Spleen (tissue), 11 donors: ENCODE data around the gene REG4. TPM values are rescaled to one million over a fixed set of nuclear protein-coding genes. Genes with fewer than 3 reads are reported as not detected.

Experiments used
- DNase-seq: peaks from one replicate; pipeline ENCODE4 v3.0.0-alpha.2; 2020
- H3K27ac ChIP-seq, 8 donors: fragments of 200-600 bp; sonication (generic) in 7 of 8; 1 replicate in 4 of 8; 2 replicates in 4 of 8; pipeline versions ENCODE4 v1.5.0 to v1.8.0; 2016 to 2021; ENCODE audit warnings: inconsistent platforms in 4 of 8, mild to moderate bottlenecking in 4 of 8, moderate library complexity in 1 of 8
- H3K27me3 ChIP-seq, 7 donors: fragments of 200-600 bp; sonication (generic) in 6 of 7; replicated peaks in 1 of 7; 1 replicate in 4 of 7; 2 replicates in 3 of 7; pipeline versions ENCODE4 v1.5.0 to v1.8.0; 2016 to 2021; ENCODE audit warnings: inconsistent platforms in 3 of 7, mild to moderate bottlenecking in 1 of 7
- H3K36me3 ChIP-seq, 6 donors: fragments of 200-600 bp; sonication (generic) in 5 of 6; 1 replicate in 4 of 6; 2 replicates in 2 of 6; pipeline versions ENCODE4 v1.5.0 to v1.8.0; 2016 to 2021; ENCODE audit warnings: inconsistent platforms in 2 of 6
- H3K4me1 ChIP-seq, 6 donors: fragments of 200-600 bp; sonication (generic) in 5 of 6; 1 replicate in 3 of 6; 2 replicates in 3 of 6; pipeline versions ENCODE4 v1.5.0 to v1.8.0; 2016 to 2021; ENCODE audit warnings: inconsistent platforms in 3 of 6
- H3K4me3 ChIP-seq, 8 donors: fragments of 200-600 bp; sonication (generic) in 7 of 8; 1 replicate in 4 of 8; 2 replicates in 4 of 8; pipeline versions ENCODE4 v1.5.0 to v1.8.0; 2016 to 2021; ENCODE audit warnings: inconsistent platforms in 4 of 8, mild to moderate bottlenecking in 4 of 8, moderate library complexity in 2 of 8
- H3K9me3 ChIP-seq, 8 donors: fragments of 200-600 bp; sonication (generic) in 7 of 8; 1 replicate in 4 of 8; 2 replicates in 4 of 8; pipeline versions ENCODE4 v1.5.0 to v1.8.0; 2016 to 2021; ENCODE audit warnings: inconsistent platforms in 4 of 8
- CTCF ChIP-seq, 11 experiments: fragments of 200-600 bp in 7 of 11; fragments of 450-650 bp in 4 of 11; sonication (generic) in 4 of 11; IDR thresholded peaks in 8 of 11; conservative IDR thresholded peaks in 3 of 11; 1 replicate in 7 of 11; 2 replicates in 4 of 11; pipeline versions ENCODE4 v1.4.0 to v1.8.0; 2016 to 2021; ENCODE audit warnings: antibody characterized with exemption in 11 of 11, inconsistent platforms in 4 of 11, mild to moderate bottlenecking in 1 of 11
- POLR2A ChIP-seq, 3 donors: fragments of 450-650 bp; IDR thresholded peaks; one replicate each; pipeline ENCODE4 v1.5.1; 2017; ENCODE audit warnings: antibody characterized with exemption in 3 of 3, mild to moderate bottlenecking in 1 of 3
- POLR2AphosphoS5 ChIP-seq, 3 donors: sonication (generic); formaldehyde crosslinking; IDR thresholded peaks; one replicate each; pipeline ENCODE4 v1.5.1; 2017; ENCODE audit warnings: antibody characterized with exemption in 3 of 3
- WGBS, 5 donors: extraction: QIAGEN DNeasy Blood & Tissue Kit in 3 of 5; methylation state at CpG; one replicate each; pipeline versions ENCODE4 v1.1.5 to v1.1.7; 2013 to 2018; 5-methylcytosine and 5-hydroxymethylcytosine counted together
- intact Hi-C: fragments of 100-400 bp; cut with DNase I; formaldehyde crosslinking; loops from one replicate; pipeline ENCODE4 v1.15.0; 2023; ENCODE audit warnings: low total_unique reads
- polyA plus RNA-seq, 3 donors: library from polyadenylated mRNA; stranded (reverse); fragments of 200-250 nt; gene quantifications; one replicate each; pipeline ENCODE4 v1.2.1, GENCODE V29; 2013
- total RNA-seq, 7 donors: library from RNA; depleted of rRNA in 3 of 7; stranded (reverse); fragments of >200 nt in 3 of 7; fragmentation: NEBNext Ultra II Directional in 4 of 7; extraction: Animal tissue kit (Norgen Biotek cat#: 25700) in 4 of 7; gene quantifications; one replicate each; pipeline versions ENCODE4 v1.1.0 to v1.2.1, GENCODE V29; 2016 to 2021
- donor health status: healthy with polysubstance abuse.
- donor health status: DM: no; HTN: no; CAD: no; lungs with moderate emphysema.
- donor health status: DM: no; HTN: no; CAD: no.
- donor health status: Bipolar disorder and iron deficiency.
- donor health status: healthy.
- donor health status: DM: no; HTN: no; CAD: no.
- donor health status: DM: yes; HTN: yes; CAD: no.

The REG4 gene
- total and polyA plus RNA-seq, 10 donors: 0.24 to 0.40 TPM; not detected in 8

- Histone ChIP-seq H3K36me3 (no peaks in the 10 kb centered on the region), H3K27ac (no peak overlapping the region), H3K27me3 (no peaks in the 10 kb centered on the region), H3K9me3 (no peaks in the 10 kb centered on the region), H3K4me3 (no peak overlapping the region), H3K4me1 (no peaks in the 10 kb centered on the region)
- no peak for DNase-seq
- WGBS, 5 donors: 75 to 88% (median 78%) methylated on average over 7 of the region's 7 CpGs
- TF ChIP-seq CTCF (IDR thresholded peaks at IDR 0.05 in 8 of 11, conservative IDR thresholded peaks at IDR 0.05 in 3 of 11) (no peak), POLR2AphosphoS5 (IDR thresholded peaks at IDR 0.05) (no peak), POLR2A (IDR thresholded peaks at IDR 0.05) (no peak)
- intact Hi-C loops: no loop called here
Measured at GRCh38 chr1:119774746-119775490, 36.3 kb downstream of the REG4 start.

- no peaks in the 10 kb centered on the region for H3K36me3 ChIP-seq
- intact Hi-C loops: no loop called here
- peaks cover 0 to 6% (median 0%) of the 10 kb centered on the region in 7 donors for H3K27me3 ChIP-seq
- 62 to 82% (median 75%) methylated on average over 3 of the region's 3 CpGs for WGBS, 5 donors
- H3K9me3 ChIP-seq: no peaks in the 10 kb centered on the region
- no peak overlapping the region for H3K27ac ChIP-seq
- TF ChIP-seq CTCF (IDR thresholded peaks at IDR 0.05 in 8 of 11, conservative IDR thresholded peaks at IDR 0.05 in 3 of 11) (no peak), POLR2AphosphoS5 (IDR thresholded peaks at IDR 0.05) (no peak), POLR2A (IDR thresholded peaks at IDR 0.05) (no peak)
- H3K4me1 ChIP-seq: no peaks in the 10 kb centered on the region
- H3K4me3 ChIP-seq: no peak overlapping the region
- no peak for DNase-seq
Measured at GRCh38 chr1:119773711-119774241, 37.5 kb downstream of the REG4 start.

GRCh38 chr1:119772298-119772697, 39.0 kb downstream of the REG4 start:
- Histone ChIP-seq H3K27me3 (peaks cover 0 to 12% (median 0%) of the 10 kb centered on the region in 7 donors), H3K9me3 (no peaks in the 10 kb centered on the region), H3K4me3 (no peak overlapping the region), H3K27ac (no peak overlapping the region), H3K36me3 (no peaks in the 10 kb centered on the region), H3K4me1 (no peaks in the 10 kb centered on the region)
- WGBS, 5 donors: 93 to 97% (median 95%) methylated on average over 2 of the region's 2 CpGs
- TF ChIP-seq POLR2A (IDR thresholded peaks at IDR 0.05) (no peak), CTCF (IDR thresholded peaks at IDR 0.05 in 8 of 11, conservative IDR thresholded peaks at IDR 0.05 in 3 of 11) (no peak)
- intact Hi-C loops: no loop called here
- no peak for DNase-seq

- Histone ChIP-seq H3K9me3 (no peaks in the 10 kb centered on the region), H3K4me1 (no peaks in the 10 kb centered on the region), H3K27ac (no peak overlapping the region), H3K36me3 (no peaks in the 10 kb centered on the region), H3K27me3 (peaks cover 0 to 16% (median 0%) of the 10 kb centered on the region in 7 donors), H3K4me3 (no peak overlapping the region)
- TF ChIP-seq CTCF (IDR thresholded peaks at IDR 0.05 in 8 of 11, conservative IDR thresholded peaks at IDR 0.05 in 3 of 11) (no peak), POLR2A (IDR thresholded peaks at IDR 0.05) (no peak), POLR2AphosphoS5 (IDR thresholded peaks at IDR 0.05) (no peak)
- intact Hi-C loops: no loop called here
- WGBS, 5 donors: 77 to 89% (median 85%) methylated on average over 3 of the region's 3 CpGs
- no peak for DNase-seq
Measured at GRCh38 chr1:119771770-119772169, 39.5 kb downstream of the REG4 start.
